Smooth muscle cell (in vitro differentiated cells): ENCODE data around the gene GALNT9. TPM values are rescaled to one million over a fixed set of nuclear protein-coding genes. Genes with fewer than 3 reads are reported as not detected.

ENCODE experiments used
- DNase-seq: peaks from one replicate; lab custom pipeline; 2025; ENCODE audit not compliant: unreplicated experiment; lab: John Stamatoyannopoulos, UW
- H2AFZ ChIP-seq: fragments of 200-600 bp; sonication (generic); 2 replicates; pipeline ENCODE4 v1.6.0; 2016; ENCODE audit warnings: antibody characterized with exemption, low read depth, mild to moderate bottlenecking
- H3F3A ChIP-seq: fragments of 200-600 bp; sonication (generic); 2 replicates; pipeline ENCODE4 v1.6.0; 2017; ENCODE audit warnings: antibody characterized with exemption, low read depth
- H3K27ac ChIP-seq: fragments of 200-600 bp; sonication (generic); 2 replicates; pipeline ENCODE4 v1.5.1; 2016; ENCODE audit warnings: low read depth, mild to moderate bottlenecking
- H3K27me3 ChIP-seq: fragments of 200-600 bp; sonication (generic); 2 replicates; pipeline ENCODE4 v1.6.1; 2016; ENCODE audit warnings: low read depth, mild to moderate bottlenecking
- H3K36me3 ChIP-seq: fragments of 200-600 bp; sonication (generic); 2 replicates; pipeline ENCODE4 v1.5.1; 2016; ENCODE audit warnings: low read depth
- H3K4me1 ChIP-seq: fragments of 200-600 bp; sonication (generic); 2 replicates; pipeline ENCODE4 v1.5.1; 2016; ENCODE audit warnings: low read depth
- H3K4me2 ChIP-seq: fragments of 200-600 bp; sonication (generic); 2 replicates; pipeline ENCODE4 v1.6.0; 2016; ENCODE audit warnings: mild to moderate bottlenecking
- H3K4me3 ChIP-seq: fragments of 200-600 bp; sonication (generic); 2 replicates; pipeline ENCODE4 v1.5.1; 2016; ENCODE audit warnings: mild to moderate bottlenecking
- H3K79me2 ChIP-seq: fragments of 200-600 bp; sonication (generic); 2 replicates; pipeline ENCODE4 v1.6.0; 2016; ENCODE audit warnings: low read depth, mild to moderate bottlenecking
- H3K9ac ChIP-seq: fragments of 200-600 bp; sonication (generic); 2 replicates; pipeline ENCODE4 v1.6.0; 2016; ENCODE audit warnings: low read depth
- H3K9me3 ChIP-seq: fragments of 200-600 bp; sonication (generic); replicated peaks from 2 replicates; pipeline ENCODE4 v1.5.1; 2016; ENCODE audit warnings: low read depth
- H4K20me1 ChIP-seq: fragments of 200-600 bp; sonication (generic); 2 replicates; pipeline ENCODE4 v1.6.0; 2016; ENCODE audit warnings: low read depth
- WGBS: methylation state at CpG from one replicate; pipeline ENCODE4 v1.1.7; 2016; ENCODE audit warnings: low lambda C conversion rate; 5-methylcytosine and 5-hydroxymethylcytosine counted together
- polyA plus RNA-seq: library from polyadenylated mRNA; unstranded; fragments of >200 nt; fragmentation: Nextera tagmentation; extraction: Ambion mirVana; gene quantifications from 2 replicates; pipeline ENCODE4 v1.2.1, GENCODE V29; 2016
- total RNA-seq: library from RNA; depleted of rRNA; stranded (reverse); fragments of >200 nt; gene quantifications from 2 replicates; pipeline ENCODE4 v1.2.3, GENCODE V29; 2014
- TF ChIP-seq, protein P1 (sequence below): fragments of 200-600 bp; sonication (generic); IDR thresholded peaks from 2 replicates; pipeline ENCODE4 v1.5.1; 2017; ENCODE audit warnings: borderline replicate concordance, mild to moderate bottlenecking, antibody characterized with exemption; ENCODE audit not compliant: insufficient read depth, poor library complexity, severe bottlenecking

GALNT9 gene
- total and polyA plus RNA-seq, 2 experiments from 2014 or later, result 1.1 TPM; not detected in 1

DNA sequence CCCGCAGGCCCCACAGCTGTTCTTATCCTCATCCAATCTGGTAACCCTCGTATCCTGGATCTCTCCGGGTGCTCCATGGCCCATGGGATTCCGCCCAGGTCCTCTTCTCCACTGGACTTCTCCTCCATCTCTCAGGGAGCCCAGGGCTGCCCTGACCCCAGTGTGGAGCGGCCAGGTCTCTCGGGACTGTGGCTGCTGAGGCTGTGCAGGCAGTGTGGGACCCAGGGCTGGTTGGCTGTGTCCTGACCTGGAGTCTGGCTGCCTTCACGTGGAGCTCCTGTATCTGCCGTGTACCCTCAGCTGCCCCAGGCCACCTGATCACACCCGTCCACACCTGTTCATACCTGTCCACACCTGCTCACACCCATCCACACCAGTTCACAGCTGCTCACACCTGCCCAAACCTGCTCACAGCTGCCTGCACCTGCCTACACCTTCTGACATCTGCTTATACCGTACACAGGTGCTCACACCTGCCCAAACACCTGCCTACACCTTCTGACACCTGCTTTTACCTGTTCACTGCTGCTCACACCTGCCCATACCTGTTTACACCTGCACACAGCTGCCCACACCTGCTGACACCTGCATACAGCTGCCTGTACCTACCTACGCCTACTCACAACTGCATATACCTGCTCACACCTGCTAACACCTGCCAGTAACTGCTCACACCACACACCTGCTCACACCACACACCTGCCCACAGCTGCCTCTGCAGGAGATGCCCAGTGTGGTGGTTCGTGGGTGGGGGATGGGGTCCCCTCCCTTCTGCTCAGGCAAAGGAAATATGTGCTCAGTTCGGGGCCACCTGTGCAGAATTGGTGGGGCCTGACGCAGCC lies 92.2 kb downstream of the GALNT9 start:
- no peaks in the 10 kb centered on the region for H3K79me2 ChIP-seq
- no peak for DNase-seq
- H3K9ac ChIP-seq, result no peak overlapping the region
- TF ChIP-seq, protein P1, sequence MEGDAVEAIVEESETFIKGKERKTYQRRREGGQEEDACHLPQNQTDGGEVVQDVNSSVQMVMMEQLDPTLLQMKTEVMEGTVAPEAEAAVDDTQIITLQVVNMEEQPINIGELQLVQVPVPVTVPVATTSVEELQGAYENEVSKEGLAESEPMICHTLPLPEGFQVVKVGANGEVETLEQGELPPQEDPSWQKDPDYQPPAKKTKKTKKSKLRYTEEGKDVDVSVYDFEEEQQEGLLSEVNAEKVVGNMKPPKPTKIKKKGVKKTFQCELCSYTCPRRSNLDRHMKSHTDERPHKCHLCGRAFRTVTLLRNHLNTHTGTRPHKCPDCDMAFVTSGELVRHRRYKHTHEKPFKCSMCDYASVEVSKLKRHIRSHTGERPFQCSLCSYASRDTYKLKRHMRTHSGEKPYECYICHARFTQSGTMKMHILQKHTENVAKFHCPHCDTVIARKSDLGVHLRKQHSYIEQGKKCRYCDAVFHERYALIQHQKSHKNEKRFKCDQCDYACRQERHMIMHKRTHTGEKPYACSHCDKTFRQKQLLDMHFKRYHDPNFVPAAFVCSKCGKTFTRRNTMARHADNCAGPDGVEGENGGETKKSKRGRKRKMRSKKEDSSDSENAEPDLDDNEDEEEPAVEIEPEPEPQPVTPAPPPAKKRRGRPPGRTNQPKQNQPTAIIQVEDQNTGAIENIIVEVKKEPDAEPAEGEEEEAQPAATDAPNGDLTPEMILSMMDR, result no peak
- no peaks in the 10 kb centered on the region for H3F3A ChIP-seq
- no peaks in the 10 kb centered on the region for H4K20me1 ChIP-seq
- H3K27me3 ChIP-seq, result no peaks in the 10 kb centered on the region
- H3K27ac ChIP-seq, result no peak overlapping the region
- no peak overlapping the region for H3K4me2 ChIP-seq
- H3K9me3 ChIP-seq, result no peaks in the 10 kb centered on the region
- H2AFZ ChIP-seq, result no peak overlapping the region
- H3K4me3 ChIP-seq, result no peak overlapping the region
- no peaks in the 10 kb centered on the region for H3K36me3 ChIP-seq
- no peaks in the 10 kb centered on the region for H3K4me1 ChIP-seq
- WGBS, result 87% methylated on average over 14 of the region's 14 CpGs

DNA sequence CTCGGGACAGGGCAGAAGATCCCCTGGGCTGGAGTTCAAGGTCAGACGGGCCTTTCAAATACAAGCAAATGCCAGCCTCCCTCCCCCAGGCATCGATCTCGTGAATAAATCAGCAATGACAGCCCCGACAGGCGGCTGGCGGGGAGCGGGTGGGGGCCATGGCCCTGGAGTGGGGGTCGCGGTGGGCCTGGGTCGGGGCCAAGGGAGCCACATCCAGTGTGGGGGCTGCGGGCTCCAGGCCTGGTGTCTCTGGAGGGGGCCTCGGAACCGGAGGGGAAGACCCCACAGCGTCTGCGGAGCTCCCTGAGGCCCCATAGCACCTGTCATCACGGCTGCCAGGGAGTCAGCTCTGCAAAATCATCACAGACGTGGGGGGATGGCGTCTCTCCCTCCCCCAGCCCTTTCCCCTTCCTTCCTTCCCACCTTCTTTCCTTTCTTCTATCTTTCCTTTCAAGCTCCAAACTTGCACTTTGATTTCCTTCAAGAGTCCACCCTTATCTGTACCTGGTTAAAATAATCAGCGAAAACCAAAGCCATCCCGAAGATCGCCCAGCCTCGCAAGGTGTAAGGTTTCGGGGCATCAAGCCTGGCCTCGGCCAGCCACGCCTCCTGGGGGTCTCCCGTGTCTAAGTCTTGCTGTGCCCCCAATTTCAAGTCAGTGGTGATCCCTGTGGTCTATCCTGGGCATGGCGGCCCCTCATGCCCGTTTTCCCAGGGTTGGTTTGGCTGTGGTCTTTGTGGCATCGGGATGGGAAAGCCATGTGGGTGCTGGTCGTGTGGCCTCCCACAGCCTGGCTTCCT lies 93.1 kb downstream of the GALNT9 start:
- H3K9me3 ChIP-seq, result no peaks in the 10 kb centered on the region
- no peaks in the 10 kb centered on the region for H4K20me1 ChIP-seq
- H3K36me3 ChIP-seq, result no peaks in the 10 kb centered on the region
- H3K4me3 ChIP-seq, result no peak overlapping the region
- 89% methylated on average over 30 of the region's 31 CpGs for WGBS
- H3K4me1 ChIP-seq, result no peaks in the 10 kb centered on the region
- no peaks in the 10 kb centered on the region for H3K27me3 ChIP-seq
- H3K4me2 ChIP-seq, result no peak overlapping the region
- H3K9ac ChIP-seq, result no peak overlapping the region
- no peak overlapping the region for H3K27ac ChIP-seq
- no peak overlapping the region for H2AFZ ChIP-seq
- TF ChIP-seq, protein P1, result no peak
- H3K79me2 ChIP-seq, result no peaks in the 10 kb centered on the region
- H3F3A ChIP-seq, result no peaks in the 10 kb centered on the region
- DNase-seq, result no peak

DNA sequence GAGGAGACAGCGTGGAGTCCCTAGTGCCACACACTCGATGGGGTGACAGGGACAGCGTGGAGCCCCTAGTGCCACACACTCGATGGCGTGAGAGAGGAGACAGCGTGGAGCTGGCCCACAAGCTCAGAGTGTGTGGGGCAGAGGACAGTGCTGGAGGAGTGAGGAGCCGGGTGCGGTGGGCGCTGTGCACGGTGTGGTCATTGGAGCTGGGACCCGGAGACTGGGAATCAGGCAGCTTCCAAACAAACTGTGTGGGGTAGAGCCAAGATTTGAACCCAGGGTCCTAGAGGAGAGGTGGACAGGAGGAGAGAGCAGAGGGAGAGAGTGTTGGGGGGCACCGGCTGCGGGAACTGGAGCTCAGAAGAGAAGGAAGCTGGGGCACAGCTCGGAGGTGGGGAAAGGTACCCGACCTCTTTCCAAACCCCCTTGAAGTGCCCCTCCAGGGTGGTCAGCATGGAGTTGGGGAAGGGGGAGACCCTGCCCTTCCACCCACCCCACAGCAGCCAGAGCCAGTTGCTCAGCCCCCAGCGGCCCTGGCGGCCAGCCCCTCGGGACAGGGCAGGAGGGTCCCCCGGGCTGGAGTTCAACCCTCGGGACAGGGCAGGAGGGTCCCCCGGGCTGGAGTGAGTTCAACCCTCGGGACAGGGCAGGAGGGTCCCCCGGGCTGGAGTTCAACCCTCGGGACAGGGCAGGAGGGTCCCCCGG lies 94.1 kb downstream of the GALNT9 start:
- H3K79me2 ChIP-seq, result no peaks in the 10 kb centered on the region
- H3K27me3 ChIP-seq, result no peaks in the 10 kb centered on the region
- H3K4me2 ChIP-seq, result no peak overlapping the region
- H3K27ac ChIP-seq, result no peak overlapping the region
- no peak overlapping the region for H3K9ac ChIP-seq
- TF ChIP-seq, protein P1, result no peak
- H2AFZ ChIP-seq, result no peak overlapping the region
- no peaks in the 10 kb centered on the region for H3F3A ChIP-seq
- no peaks in the 10 kb centered on the region for H4K20me1 ChIP-seq
- H3K4me3 ChIP-seq, result no peak overlapping the region
- 90% methylated on average over 23 of the region's 25 CpGs for WGBS
- no peaks in the 10 kb centered on the region for H3K9me3 ChIP-seq
- no peak for DNase-seq
- H3K36me3 ChIP-seq, result no peaks in the 10 kb centered on the region
- no peaks in the 10 kb centered on the region for H3K4me1 ChIP-seq
